Esophagus squamous epithelium (tissue), 4 donors: ENCODE results near the gene STIMATE.

Source experiments
- CTCF ChIP-seq, 6 experiments: fragments of 450-650 bp in 4 of 6; fragments of 200-600 bp in 2 of 6; sonication (generic) in 2 of 6; IDR thresholded peaks; one replicate each; pipeline ENCODE4 v1.5.1; 2016 to 2019; ENCODE audit warnings: antibody characterized with exemption in 6 of 6, mild to moderate bottlenecking in 4 of 6, moderate library complexity in 4 of 6
- POLR2A ChIP-seq, 4 donors: fragments of 450-650 bp; IDR thresholded peaks; one replicate each; pipeline ENCODE4 v1.6.1; 2017; ENCODE audit warnings: antibody characterized with exemption in 4 of 4, mild to moderate bottlenecking in 4 of 4, moderate library complexity in 3 of 4

- TF ChIP-seq CTCF (IDR thresholded peaks at IDR 0.05) (no peak), POLR2A (IDR thresholded peaks at IDR 0.05) (no peak)
Observed at GRCh38 chr3:52827441-52827840, 69.9 kb downstream of the STIMATE start.
